ENCODE data around the gene PRCP.

The PRCP gene

GRCh38 chr11:82906236-82906635, 6.0 kb upstream of the PRCP start:
- no peak for TF ChIP-seq CTCF (IDR thresholded peaks at IDR 0.05; ENCODE audit: borderline replicate concordance, insufficient read depth, low read depth, low read length)
- H3K4me3 ChIP-seq (ENCODE audit: low read depth, low read length): no peak overlapping the region

- H3K4me3 ChIP-seq (ENCODE audit: low read depth, low read length): no peak overlapping the region
- no peak for TF ChIP-seq CTCF (IDR thresholded peaks at IDR 0.05; ENCODE audit: borderline replicate concordance, insufficient read depth, low read depth, low read length)
Measured at GRCh38 chr11:82903843-82904586, 3.8 kb upstream of the PRCP start.

GRCh38 chr11:82902880-82903279, 2.6 kb upstream of the PRCP start:
- TF ChIP-seq CTCF (IDR thresholded peaks at IDR 0.05; ENCODE audit: borderline replicate concordance, insufficient read depth, low read depth, low read length): no peak
- H3K4me3 ChIP-seq (ENCODE audit: low read depth, low read length): no peak overlapping the region

- no peak for TF ChIP-seq CTCF (IDR thresholded peaks at IDR 0.05; ENCODE audit: borderline replicate concordance, insufficient read depth, low read depth, low read length)
Measured at GRCh38 chr11:82901922-82902485, 1.8 kb upstream of the PRCP start.

GRCh38 chr11:82901165-82901921, 1.1 kb upstream of the PRCP start, which contains the start of gene DDIAS:
Gene DDIAS (plus strand): TSS chr11:82901736. CDS start chr11:82914739, 13,003 bp downstream.
- no peak for TF ChIP-seq CTCF (IDR thresholded peaks at IDR 0.05; ENCODE audit: borderline replicate concordance, insufficient read depth, low read depth, low read length)
- H3K4me3 ChIP-seq (ENCODE audit: low read depth, low read length): peak within 1 kb of the TSS; percentile 71

More at GRCh38 chr11:82901922-82902485, 1.8 kb upstream of the PRCP start:
- peak overlapping the region; percentile 67 for H3K4me3 ChIP-seq (ENCODE audit: low read depth, low read length)

- H3K4me3 ChIP-seq (ENCODE audit: low read depth, low read length): peak overlapping the region; percentile 71
- no peak for TF ChIP-seq CTCF (IDR thresholded peaks at IDR 0.05; ENCODE audit: borderline replicate concordance, insufficient read depth, low read depth, low read length)
Measured at GRCh38 chr11:82899957-82900276, 313 bp downstream of the PRCP start.

All from GM12875 (cell line).